HG03439 (cell line): ENCODE results near the gene TBX5.
"Not testable (repeated sequence)": the region's sequence is repeated elsewhere in the genome, so short reads cannot be mapped to it uniquely, and the experiment has no call there.

ENCODE experiments used
- ATAC-seq: cut with Tn5 transposase; IDR thresholded peaks from one replicate; pipeline ENCODE4 v1.9.1; 2021; ENCODE audit warnings: mild to moderate bottlenecking, moderate library complexity; ENCODE audit not compliant: unreplicated experiment

Gene TBX5

GRCh38 chr12:114392909-114393308 lies 13.0 kb downstream of the TBX5 start:
- ATAC-seq: no peak

GRCh38 chr12:114391088-114391487 lies 14.9 kb downstream of the TBX5 start:
- no peak for ATAC-seq

GRCh38 chr12:114384739-114385138 lies 21.2 kb downstream of the TBX5 start:
- ATAC-seq: no peak

- ATAC-seq: no peak
Observed at GRCh38 chr12:114381177-114381576, 24.8 kb downstream of the TBX5 start.

GRCh38 chr12:114371733-114372132 lies 34.2 kb downstream of the TBX5 start:
- no peak for ATAC-seq

- no peak for ATAC-seq
Observed at GRCh38 chr12:114371250-114371649, 34.7 kb downstream of the TBX5 start.

GRCh38 chr12:114368685-114369452 lies 37.1 kb downstream of the TBX5 start:
- no peak for ATAC-seq

- ATAC-seq: no peak
Observed at GRCh38 chr12:114361992-114362391, 44.0 kb downstream of the TBX5 start.

- no peak for ATAC-seq
Observed at GRCh38 chr12:114361545-114361944, 44.4 kb downstream of the TBX5 start.

- no peak for ATAC-seq
Observed at GRCh38 chr12:114360485-114360884, 45.5 kb downstream of the TBX5 start.

GRCh38 chr12:114355389-114356088 lies 50.4 kb downstream of the TBX5 start:
- ATAC-seq: no peak

GRCh38 chr12:114349239-114349638 lies 56.7 kb downstream of the TBX5 start:
- not testable (repeated sequence) for ATAC-seq

- ATAC-seq: no peak
Observed at GRCh38 chr12:114347861-114348260, 58.1 kb downstream of the TBX5 start.

- no peak for ATAC-seq
Observed at GRCh38 chr12:114344831-114345230, 61.1 kb downstream of the TBX5 start.

- no peak for ATAC-seq
Observed at GRCh38 chr12:114344303-114344663, 61.7 kb downstream of the TBX5 start.

- no peak for ATAC-seq
Observed at GRCh38 chr12:114343585-114344302, 62.2 kb downstream of the TBX5 start.

GRCh38 chr12:114342656-114343055 lies 63.3 kb downstream of the TBX5 start:
- no peak for ATAC-seq

GRCh38 chr12:114341635-114342034 lies 64.3 kb downstream of the TBX5 start:
- ATAC-seq: no peak

GRCh38 chr12:114340231-114340630 lies 65.7 kb downstream of the TBX5 start:
- ATAC-seq: no peak

- ATAC-seq: no peak
Observed at GRCh38 chr12:114339626-114340025, 66.3 kb downstream of the TBX5 start.

GRCh38 chr12:114335607-114336006 lies 70.3 kb downstream of the TBX5 start:
- ATAC-seq: no peak

- ATAC-seq: no peak
Observed at GRCh38 chr12:114334395-114334794, 71.5 kb downstream of the TBX5 start.
